ENCODE data around the gene GLI1. TPM values are rescaled to one million over a fixed set of nuclear protein-coding genes. Genes with fewer than 3 reads are reported as not detected.
"Not testable (repeated sequence)": the region's sequence is repeated elsewhere in the genome, so short reads cannot be mapped to it uniquely, and the experiment has no call there.

The GLI1 gene
- total RNA-seq, 2 donors from 2014 or later, result 0.21 to 1.3 TPM

GRCh38 chr12:57488402-57489156 lies 29.0 kb downstream of the GLI1 start:
- Mint-ChIP-seq H3K36me3 (ENCODE audit: insufficient read depth in 2 of 2) (peaks cover 29 to 46% of the 10 kb centered on the region in 2 donors), H3K9me3 (no peaks in the 10 kb centered on the region), H3K4me1 (ENCODE audit: low read depth) (peaks cover 31% of the 10 kb centered on the region), H3K27me3 (ENCODE audit: low read depth) (no peaks in the 10 kb centered on the region), H3K4me3 (peak overlapping the region; percentile 92 to 99), H3K27ac (peak overlapping the region; percentile 98)
- ATAC-seq (replicated peaks in 1 of 2) (no peak), DNase-seq (no peak)

GRCh38 chr12:57489157-57489641 lies 29.6 kb downstream of the GLI1 start:
- H3K36me3 Mint-ChIP-seq (ENCODE audit: insufficient read depth in 2 of 2), result peaks cover 29 to 46% of the 10 kb centered on the region in 2 donors

GRCh38 chr12:57490126-57490525 lies 30.5 kb downstream of the GLI1 start:
- Mint-ChIP-seq H3K27ac (peak overlapping the region; percentile 98), H3K4me3 (peak overlapping the region in 1 of 2 donors; percentile 99), H3K36me3 (ENCODE audit: insufficient read depth in 2 of 2) (peaks cover 29 to 49% of the 10 kb centered on the region in 2 donors)

More at GRCh38 chr12:57489157-57489641, 29.6 kb downstream of the GLI1 start:
- H3K27ac Mint-ChIP-seq, result peak overlapping the region; percentile 98
- H3K4me3 Mint-ChIP-seq, result peak overlapping the region; percentile 92 to 99
- H3K27me3 Mint-ChIP-seq (ENCODE audit: low read depth), result no peaks in the 10 kb centered on the region
- ATAC-seq (replicated peaks in 1 of 2) (no peak), DNase-seq (no peak)
- no peaks in the 10 kb centered on the region for H3K9me3 Mint-ChIP-seq
- peaks cover 30% of the 10 kb centered on the region for H3K4me1 Mint-ChIP-seq (ENCODE audit: low read depth)

GRCh38 chr12:57491393-57492280 lies 32.1 kb downstream of the GLI1 start:
- no peak for DNase-seq
- Mint-ChIP-seq H3K9me3 (no peaks in the 10 kb centered on the region), H3K27ac (peak overlapping the region; percentile 51), H3K4me3 (peak overlapping the region in 1 of 2 donors; percentile 8), H3K27me3 (ENCODE audit: low read depth) (no peaks in the 10 kb centered on the region), H3K4me1 (ENCODE audit: low read depth) (peaks cover 30% of the 10 kb centered on the region), H3K36me3 (ENCODE audit: insufficient read depth in 2 of 2) (peaks cover 29 to 59% of the 10 kb centered on the region in 2 donors)
- ATAC-seq (replicated peaks in 1 of 2), result no peak

More at GRCh38 chr12:57490126-57490525, 30.5 kb downstream of the GLI1 start:
- Mint-ChIP-seq H3K27me3 (ENCODE audit: low read depth) (no peaks in the 10 kb centered on the region), H3K4me1 (ENCODE audit: low read depth) (peaks cover 30% of the 10 kb centered on the region), H3K9me3 (no peaks in the 10 kb centered on the region)
- no peak for ATAC-seq (replicated peaks in 1 of 2)
- no peak for DNase-seq

- not testable (repeated sequence) for DNase-seq; H3K9me3 Mint-ChIP-seq; H3K27ac Mint-ChIP-seq; ATAC-seq (replicated peaks in 1 of 2); H3K4me3 Mint-ChIP-seq; H3K27me3 Mint-ChIP-seq (ENCODE audit: low read depth)
- Mint-ChIP-seq H3K4me1 (ENCODE audit: low read depth) (peaks cover 22% of the 10 kb centered on the region), H3K36me3 (ENCODE audit: insufficient read depth in 2 of 2) (peaks cover 25 to 64% of the 10 kb centered on the region in 2 donors)
Observed at GRCh38 chr12:57495051-57495701, 35.6 kb downstream of the GLI1 start.

- Mint-ChIP-seq H3K4me1 (ENCODE audit: low read depth) (peaks cover 16% of the 10 kb centered on the region), H3K4me3 (no peak overlapping the region), H3K36me3 (ENCODE audit: insufficient read depth in 2 of 2) (peaks cover 28 to 64% of the 10 kb centered on the region in 2 donors), H3K9me3 (no peaks in the 10 kb centered on the region), H3K27ac (peak overlapping the region; percentile 17), H3K27me3 (ENCODE audit: low read depth) (no peaks in the 10 kb centered on the region)
- DNase-seq, result no peak
- ATAC-seq (replicated peaks in 1 of 2), result peak in 1 of 2 donors; percentile 58
Observed at GRCh38 chr12:57496822-57497221, 37.2 kb downstream of the GLI1 start.

- ATAC-seq (replicated peaks in 1 of 2) (no peak), DNase-seq (no peak)
- Mint-ChIP-seq H3K4me3 (no peak overlapping the region), H3K36me3 (ENCODE audit: insufficient read depth in 2 of 2) (peaks cover 31 to 66% of the 10 kb centered on the region in 2 donors), H3K27ac (peak overlapping the region; percentile 17), H3K27me3 (ENCODE audit: low read depth) (no peaks in the 10 kb centered on the region), H3K4me1 (ENCODE audit: low read depth) (peaks cover 16% of the 10 kb centered on the region), H3K9me3 (no peaks in the 10 kb centered on the region)
Observed at GRCh38 chr12:57497223-57498131, 37.9 kb downstream of the GLI1 start.

- no peak for ATAC-seq (replicated peaks in 1 of 2)
- no peak overlapping the region for H3K4me3 Mint-ChIP-seq
- no peak overlapping the region for H3K27ac Mint-ChIP-seq
- no peaks in the 10 kb centered on the region for H3K27me3 Mint-ChIP-seq (ENCODE audit: low read depth)
- no peaks in the 10 kb centered on the region for H3K9me3 Mint-ChIP-seq
- H3K4me1 Mint-ChIP-seq (ENCODE audit: low read depth), result peaks cover 11% of the 10 kb centered on the region
- no peak for DNase-seq
- H3K36me3 Mint-ChIP-seq (ENCODE audit: insufficient read depth in 2 of 2), result peaks cover 28 to 64% of the 10 kb centered on the region in 2 donors
Observed at GRCh38 chr12:57498132-57498502, 38.5 kb downstream of the GLI1 start.

GRCh38 chr12:57498571-57498970 lies 39.0 kb downstream of the GLI1 start:
- peaks cover 11% of the 10 kb centered on the region for H3K4me1 Mint-ChIP-seq (ENCODE audit: low read depth)
- DNase-seq (no peak), ATAC-seq (replicated peaks in 1 of 2) (no peak)
- no peaks in the 10 kb centered on the region for H3K27me3 Mint-ChIP-seq (ENCODE audit: low read depth)
- H3K4me3 Mint-ChIP-seq, result no peak overlapping the region
- H3K27ac Mint-ChIP-seq, result peak overlapping the region; percentile 23
- no peaks in the 10 kb centered on the region for H3K9me3 Mint-ChIP-seq
- peaks cover 28 to 67% of the 10 kb centered on the region in 2 donors for H3K36me3 Mint-ChIP-seq (ENCODE audit: insufficient read depth in 2 of 2)

- no peak overlapping the region for H3K4me3 Mint-ChIP-seq
- no peaks in the 10 kb centered on the region for H3K9me3 Mint-ChIP-seq
- no peak for ATAC-seq (replicated peaks in 1 of 2)
Observed at GRCh38 chr12:57500213-57500612, 40.6 kb downstream of the GLI1 start.

GRCh38 chr12:57502311-57502969 lies 42.9 kb downstream of the GLI1 start:
- not testable (repeated sequence) for DNase-seq; ATAC-seq (replicated peaks in 1 of 2); H3K4me3 Mint-ChIP-seq; H3K27me3 Mint-ChIP-seq (ENCODE audit: low read depth); H3K9me3 Mint-ChIP-seq; H3K27ac Mint-ChIP-seq; H3K4me1 Mint-ChIP-seq (ENCODE audit: low read depth)
- peaks cover 25 to 68% of the 10 kb centered on the region in 2 donors for H3K36me3 Mint-ChIP-seq (ENCODE audit: insufficient read depth in 2 of 2)

More at GRCh38 chr12:57500213-57500612, 40.6 kb downstream of the GLI1 start:
- H3K36me3 Mint-ChIP-seq (ENCODE audit: insufficient read depth in 2 of 2), result peaks cover 31 to 79% of the 10 kb centered on the region in 2 donors
- peaks cover 11% of the 10 kb centered on the region for H3K4me1 Mint-ChIP-seq (ENCODE audit: low read depth)
- no peak for DNase-seq
- H3K27me3 Mint-ChIP-seq (ENCODE audit: low read depth), result no peaks in the 10 kb centered on the region
- no peak overlapping the region for H3K27ac Mint-ChIP-seq

Measured in activated T-cell treated with anti-CD3 and anti-CD28 coated beads, Interleukin-2, amount 50 U/mL, for 72 hours (primary cell).